GM08714 (cell line): Measurements from ENCODE around the gene SYT14.
"Not testable (repeated sequence)": the region's sequence is repeated elsewhere in the genome, so short reads cannot be mapped to it uniquely, and the experiment has no call there.

Experiments
- H3K4me3 ChIP-seq: fragments of 200-500 bp; sonication (Bioruptor generic); 2 replicates; pipeline ENCODE4 v1.5.1; 2014; ENCODE audit warnings: mild to moderate bottlenecking, low read length, inconsistent platforms
- ZNF274 ChIP-seq: IDR thresholded peaks from 2 replicates; pipeline ENCODE4 v1.6.1; 2012; ENCODE audit warnings: mild to moderate bottlenecking, low read depth, low read length

SYT14 gene

GRCh38 chr1:210092366-210092765, 154.3 kb downstream of the SYT14 start:
- no peak for TF ChIP-seq ZNF274
- H3K4me3 ChIP-seq = no peak overlapping the region

GRCh38 chr1:210093461-210093860, 155.4 kb downstream of the SYT14 start:
- no peak for TF ChIP-seq ZNF274
- no peak overlapping the region for H3K4me3 ChIP-seq

- no peak for TF ChIP-seq ZNF274
- H3K4me3 ChIP-seq = no peak overlapping the region
Observed at GRCh38 chr1:210098356-210098755, 160.3 kb downstream of the SYT14 start.

DNA sequence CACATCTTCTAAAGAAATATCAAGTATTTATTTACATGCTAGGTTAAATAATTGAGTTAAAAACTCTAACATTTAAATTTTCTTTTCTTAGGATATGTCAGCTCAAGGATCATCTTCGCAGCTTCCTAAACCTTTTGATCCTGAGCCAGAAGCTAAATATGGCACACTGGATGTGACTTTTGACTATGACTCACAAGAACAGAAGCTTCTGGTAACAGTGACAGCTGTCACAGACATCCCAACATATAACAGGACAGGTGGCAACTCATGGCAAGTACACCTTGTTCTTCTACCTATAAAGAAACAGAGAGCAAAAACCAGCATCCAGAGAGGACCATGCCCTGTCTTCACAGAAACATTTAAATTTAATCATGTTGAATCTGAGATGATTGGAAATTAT, 161.9 kb downstream of the SYT14 start:
- H3K4me3 ChIP-seq = no peak overlapping the region
- TF ChIP-seq ZNF274 = no peak

GRCh38 chr1:210104103-210104502, 166.1 kb downstream of the SYT14 start:
- TF ChIP-seq ZNF274 = no peak
- no peak overlapping the region for H3K4me3 ChIP-seq

- H3K4me3 ChIP-seq = not testable (repeated sequence)
Observed at GRCh38 chr1:210112906-210113305, 174.9 kb downstream of the SYT14 start.

DNA sequence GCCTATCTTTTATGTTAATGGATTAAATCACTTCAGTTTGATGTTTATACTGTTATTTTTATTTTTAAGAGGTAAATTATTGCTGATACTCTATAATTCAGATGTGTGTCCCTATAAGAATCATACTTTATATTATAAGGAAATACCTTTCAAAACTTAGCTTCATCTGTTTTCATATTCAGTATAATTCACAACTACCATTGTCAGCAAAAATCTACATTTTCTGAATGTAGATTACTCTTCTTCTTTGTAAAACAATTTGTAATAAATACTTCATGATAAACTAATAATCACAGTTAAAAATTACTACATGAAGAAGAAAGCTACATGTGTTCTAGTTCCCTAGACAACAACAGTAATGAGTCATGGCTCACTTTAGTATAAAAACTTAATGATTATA, 179.2 kb downstream of the SYT14 start:
- H3K4me3 ChIP-seq = no peak overlapping the region
- no peak for TF ChIP-seq ZNF274

- H3K4me3 ChIP-seq = no peak overlapping the region
Observed at GRCh38 chr1:210117681-210118170, 179.7 kb downstream of the SYT14 start.

GRCh38 chr1:210123383-210123782, 185.4 kb downstream of the SYT14 start:
- H3K4me3 ChIP-seq = no peak overlapping the region
- TF ChIP-seq ZNF274 = no peak

More at GRCh38 chr1:210117681-210118170, 179.7 kb downstream of the SYT14 start:
- no peak for TF ChIP-seq ZNF274

- TF ChIP-seq ZNF274 = no peak
Observed at GRCh38 chr1:210123924-210124589, 186.0 kb downstream of the SYT14 start.

GRCh38 chr1:210124736-210125135, 186.7 kb downstream of the SYT14 start:
- no peak for TF ChIP-seq ZNF274
- no peak overlapping the region for H3K4me3 ChIP-seq

More at GRCh38 chr1:210123924-210124589, 186.0 kb downstream of the SYT14 start:
- H3K4me3 ChIP-seq = no peak overlapping the region

DNA sequence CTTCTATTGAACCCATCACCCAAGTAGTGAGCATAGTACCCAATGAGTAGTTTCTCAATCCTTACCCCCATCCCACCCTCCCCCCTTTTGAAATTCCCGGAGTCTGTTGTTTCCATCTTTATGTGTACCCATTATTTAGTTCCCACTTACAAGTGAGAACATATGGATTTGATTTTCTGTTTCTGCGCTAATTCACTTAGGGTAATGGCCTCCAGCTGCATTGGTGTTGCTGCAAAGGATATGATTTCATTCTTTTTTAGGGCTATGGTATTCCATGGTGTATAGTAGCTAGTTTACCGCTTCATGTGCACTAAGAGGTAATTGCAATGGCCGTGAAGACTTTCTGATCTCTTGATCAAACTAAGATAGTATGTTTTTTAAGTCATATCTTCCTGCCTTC, 187.1 kb downstream of the SYT14 start:
- no peak for TF ChIP-seq ZNF274
- no peak overlapping the region for H3K4me3 ChIP-seq

DNA sequence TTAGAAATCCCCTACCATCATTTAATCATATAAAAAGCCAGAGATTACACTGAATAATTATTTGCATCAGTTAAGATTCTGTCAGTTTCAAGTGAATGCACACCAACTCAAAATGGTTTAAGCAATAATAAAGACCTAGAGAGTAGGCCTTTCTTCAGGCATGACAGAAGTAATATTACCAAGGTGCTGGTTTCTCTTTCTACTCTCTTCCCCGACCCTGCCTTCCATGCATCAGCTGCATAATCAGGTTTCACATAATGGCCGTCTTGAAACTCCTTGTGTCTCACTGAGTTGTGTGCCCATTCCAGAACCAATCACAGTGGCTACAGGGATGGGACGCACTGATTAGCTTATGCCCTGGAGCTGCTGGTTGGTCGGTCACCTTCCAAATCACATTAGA, 191.1 kb downstream of the SYT14 start:
- no peak for TF ChIP-seq ZNF274

GRCh38 chr1:210129759-210130158, 191.7 kb downstream of the SYT14 start:
- no peak for TF ChIP-seq ZNF274
- H3K4me3 ChIP-seq = no peak overlapping the region

More for the DNA sequence above, 191.1 kb downstream of the SYT14 start:
- H3K4me3 ChIP-seq = no peak overlapping the region

DNA sequence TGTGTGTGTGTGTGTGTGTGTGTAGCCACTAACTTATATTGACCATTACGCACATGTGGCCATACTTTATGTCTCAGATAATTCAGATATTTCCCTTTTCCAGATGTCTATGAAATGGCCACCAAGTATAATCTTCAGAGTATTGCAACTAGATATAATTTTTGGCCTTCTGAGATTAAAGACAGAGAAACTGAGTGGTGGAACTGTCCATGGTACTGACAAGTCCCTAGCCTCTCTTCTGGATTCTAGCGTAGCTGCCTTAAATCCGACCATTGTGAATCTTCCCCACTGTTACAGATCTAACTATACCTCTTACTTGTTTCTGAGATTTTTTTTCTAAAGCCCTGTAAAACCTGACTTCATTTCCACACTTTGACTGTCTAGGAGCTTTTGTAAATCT, 194.6 kb downstream of the SYT14 start:
- H3K4me3 ChIP-seq = no peak overlapping the region
- no peak for TF ChIP-seq ZNF274

- H3K4me3 ChIP-seq = no peak overlapping the region
- TF ChIP-seq ZNF274 = no peak
Observed at GRCh38 chr1:210143465-210144062, 205.5 kb downstream of the SYT14 start.

DNA sequence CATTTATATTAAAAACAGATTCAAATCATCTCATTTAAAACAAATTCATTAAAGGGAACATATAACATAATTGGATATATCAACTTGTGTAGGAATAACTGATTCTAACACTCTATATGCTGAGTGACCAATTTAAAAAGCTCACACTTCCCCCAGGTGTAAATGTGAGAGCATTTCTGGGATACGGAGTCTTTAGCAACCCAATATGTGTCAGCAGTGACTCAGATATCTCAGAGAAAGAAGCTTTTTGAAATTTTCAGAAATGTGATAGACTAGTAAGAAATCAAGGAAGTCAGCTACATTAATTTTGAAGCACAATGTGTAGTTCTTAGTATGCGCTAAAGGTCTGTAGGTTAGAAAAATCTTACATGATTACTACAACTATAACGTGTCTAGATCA, 206.7 kb downstream of the SYT14 start:
- no peak for TF ChIP-seq ZNF274
- no peak overlapping the region for H3K4me3 ChIP-seq
